Panc1 (cell line): ENCODE results near the gene TSPAN15.

ENCODE experiments used
- POLR2AphosphoS5 ChIP-seq: IDR thresholded peaks from 2 replicates; pipeline ENCODE4 v1.6.1; 2012; ENCODE audit warnings: mild to moderate bottlenecking, low read depth, low read length, moderate library complexity
- TCF7L2 ChIP-seq: IDR thresholded peaks from 2 replicates; pipeline ENCODE4 v1.6.1; 2011; ENCODE audit warnings: mild to moderate bottlenecking, low read depth, low read length, inconsistent platforms

- TF ChIP-seq POLR2AphosphoS5 (no peak), TCF7L2 (no peak)
These were observed 39.8 kb upstream of the TSPAN15 start for GRCh38 chr10:69411476-69411875.
